Panc1 (cell line): ENCODE results near the gene ALK. TPM values are rescaled to one million over a fixed set of nuclear protein-coding genes. Genes with fewer than 3 reads are reported as not detected.

Experiments used
- ATAC-seq: fragments of 200-7000 bp; cut with Tn5 transposase; 2 replicates; pipeline ENCODE4 v1.9.1; 2020; ENCODE audit warnings: mild to moderate bottlenecking, moderate library complexity
- BruUV-seq: library from RNA; stranded (reverse); fragments of 400-500 nt; replicated peaks from 2 replicates; lab custom pipeline; 2021; lab: Mats Ljungman, UMichigan
- CTCF ChIA-PET: fragments of 300-600 bp; sonication (Branson Sonifier 250); formaldehyde crosslinking; loops from one replicate; lab custom pipeline; 2022; ENCODE audit warnings: antibody characterized with exemption; lab: Charles Lee
- POLR2A ChIA-PET: fragments of 300-600 bp; sonication (Branson Sonifier 250); formaldehyde crosslinking; loops from one replicate; lab custom pipeline; 2022; ENCODE audit warnings: antibody characterized with exemption; lab: Charles Lee
- DNase-seq: peaks from one replicate; pipeline ENCODE4 v3.0.0-alpha.2; 2010; ENCODE audit warnings: low read depth, low spot score
- H3K27ac ChIP-seq: 2 replicates; pipeline ENCODE4 v1.5.1; 2011; ENCODE audit warnings: mild to moderate bottlenecking, low read length, inconsistent platforms
- H3K27me3 ChIP-seq: fragments of 200-500 bp; sonication (Bioruptor generic); 2 replicates; pipeline ENCODE4 v1.6.0; 2014; ENCODE audit warnings: low read length, inconsistent platforms; ENCODE audit not compliant: control insufficient read depth, insufficient read depth
- H3K36me3 ChIP-seq: fragments of 200-500 bp; sonication (Bioruptor generic); 2 replicates; pipeline ENCODE4 v1.5.1; 2014; ENCODE audit warnings: inconsistent platforms, mild to moderate bottlenecking, low read length, moderate library complexity; ENCODE audit not compliant: control insufficient read depth, insufficient read depth
- H3K4me1 ChIP-seq: 2 replicates; pipeline ENCODE4 v1.5.1; 2011; ENCODE audit warnings: inconsistent platforms, mild to moderate bottlenecking, low read length, moderate library complexity; ENCODE audit not compliant: control insufficient read depth, insufficient read depth
- H3K4me3 ChIP-seq, 2 experiments: 2 replicates each; pipeline ENCODE4 v1.5.1; 2011 to 2012; ENCODE audit warnings: low read depth in 2 of 2, low read length in 2 of 2, mild to moderate bottlenecking in 2 of 2, inconsistent platforms in 1 of 2, moderate library complexity in 1 of 2
- H3K9me3 ChIP-seq: fragments of 200-500 bp; sonication (Bioruptor generic); 2 replicates; pipeline ENCODE4 v1.5.1; 2014; ENCODE audit warnings: low read depth, mild to moderate bottlenecking, inconsistent platforms, low read length, moderate library complexity; ENCODE audit not compliant: control insufficient read depth, insufficient read depth
- POLR2AphosphoS5 ChIP-seq: IDR thresholded peaks from 2 replicates; pipeline ENCODE4 v1.6.1; 2012; ENCODE audit warnings: mild to moderate bottlenecking, low read depth, low read length, moderate library complexity
- SIN3A ChIP-seq: IDR thresholded peaks from 2 replicates; pipeline ENCODE4 v1.6.1; 2012; ENCODE audit warnings: low read depth, mild to moderate bottlenecking, low read length, moderate library complexity, borderline replicate concordance; ENCODE audit not compliant: insufficient read depth
- TCF7L2 ChIP-seq: IDR thresholded peaks from 2 replicates; pipeline ENCODE4 v1.6.1; 2011; ENCODE audit warnings: mild to moderate bottlenecking, low read depth, low read length, inconsistent platforms
- in situ Hi-C: cut with HindIII; loops from 2 replicates; pipeline ENCODE4 v1.10.0; 2016; ENCODE audit warnings: low sequenced_read_pairs, low pct_unique_long_range_greater_than_20kb
- intact Hi-C: fragments of 100-400 bp; cut with micrococcal nuclease; formaldehyde crosslinking; loops from one replicate; pipeline ENCODE4 v1.10.0; 2022; ENCODE audit not compliant: unreplicated experiment
- total RNA-seq: library from RNA; stranded (reverse); gene quantifications from one replicate; pipeline ENCODE4 v1.2.1, GENCODE V29; 2021; ENCODE audit not compliant: unreplicated experiment
- TF ChIP-seq, protein P1 (sequence below): fragments of 450-650 bp; IDR thresholded peaks from 2 replicates; pipeline ENCODE4 v1.5.1; 2017; ENCODE audit warnings: mild to moderate bottlenecking
- TF ChIP-seq, protein P2 (sequence below), 2 experiments: IDR thresholded peaks; 2 replicates each; pipeline ENCODE4 v1.6.1; 2011 to 2012; ENCODE audit warnings: low read depth in 2 of 2, control low read depth in 1 of 2, low read length in 1 of 2, mild to moderate bottlenecking in 1 of 2, moderate library complexity in 1 of 2; ENCODE audit not compliant: insufficient read depth in 1 of 2

The ALK gene
- total RNA-seq, 1 experiment from 2014 or later: not detected

DNA sequence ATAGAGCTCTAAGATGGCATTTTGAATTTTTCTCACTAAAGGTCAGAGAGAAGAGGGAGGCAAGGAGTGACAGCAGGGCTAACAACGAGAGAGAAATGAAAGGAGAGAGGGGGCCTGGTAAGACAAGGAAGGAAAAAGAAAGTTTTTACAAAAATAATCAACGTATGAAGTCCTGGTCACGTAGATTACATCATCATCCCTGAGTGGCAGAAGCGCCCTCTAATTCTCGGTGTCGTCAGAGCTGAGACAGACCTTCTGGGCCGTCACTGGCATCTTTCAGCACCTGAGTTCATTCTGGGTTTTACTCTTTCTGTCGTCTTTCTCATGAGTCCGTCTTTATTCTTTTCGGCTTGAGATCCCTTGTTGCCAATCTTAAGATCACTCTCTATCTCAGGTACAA is 329.8 kb downstream of the ALK start:
- no TSS peak for BruUV-seq
- Histone ChIP-seq H3K36me3 (no peaks in the 10 kb centered on the region), H3K27me3 (peaks cover 2% of the 10 kb centered on the region; the same call in 1 of the 2 replicates), H3K4me3 (no peak overlapping the region), H3K27ac (no peak overlapping the region), H3K4me1 (no peaks in the 10 kb centered on the region), H3K9me3 (no peaks in the 10 kb centered on the region)
- ATAC-seq: no peak
- DNase-seq: no peak
- TF ChIP-seq, protein P1, sequence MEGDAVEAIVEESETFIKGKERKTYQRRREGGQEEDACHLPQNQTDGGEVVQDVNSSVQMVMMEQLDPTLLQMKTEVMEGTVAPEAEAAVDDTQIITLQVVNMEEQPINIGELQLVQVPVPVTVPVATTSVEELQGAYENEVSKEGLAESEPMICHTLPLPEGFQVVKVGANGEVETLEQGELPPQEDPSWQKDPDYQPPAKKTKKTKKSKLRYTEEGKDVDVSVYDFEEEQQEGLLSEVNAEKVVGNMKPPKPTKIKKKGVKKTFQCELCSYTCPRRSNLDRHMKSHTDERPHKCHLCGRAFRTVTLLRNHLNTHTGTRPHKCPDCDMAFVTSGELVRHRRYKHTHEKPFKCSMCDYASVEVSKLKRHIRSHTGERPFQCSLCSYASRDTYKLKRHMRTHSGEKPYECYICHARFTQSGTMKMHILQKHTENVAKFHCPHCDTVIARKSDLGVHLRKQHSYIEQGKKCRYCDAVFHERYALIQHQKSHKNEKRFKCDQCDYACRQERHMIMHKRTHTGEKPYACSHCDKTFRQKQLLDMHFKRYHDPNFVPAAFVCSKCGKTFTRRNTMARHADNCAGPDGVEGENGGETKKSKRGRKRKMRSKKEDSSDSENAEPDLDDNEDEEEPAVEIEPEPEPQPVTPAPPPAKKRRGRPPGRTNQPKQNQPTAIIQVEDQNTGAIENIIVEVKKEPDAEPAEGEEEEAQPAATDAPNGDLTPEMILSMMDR: no peak
- TF ChIP-seq POLR2AphosphoS5 (no peak), SIN3A (no peak), TCF7L2 (no peak)
- TF ChIP-seq, protein P2, sequence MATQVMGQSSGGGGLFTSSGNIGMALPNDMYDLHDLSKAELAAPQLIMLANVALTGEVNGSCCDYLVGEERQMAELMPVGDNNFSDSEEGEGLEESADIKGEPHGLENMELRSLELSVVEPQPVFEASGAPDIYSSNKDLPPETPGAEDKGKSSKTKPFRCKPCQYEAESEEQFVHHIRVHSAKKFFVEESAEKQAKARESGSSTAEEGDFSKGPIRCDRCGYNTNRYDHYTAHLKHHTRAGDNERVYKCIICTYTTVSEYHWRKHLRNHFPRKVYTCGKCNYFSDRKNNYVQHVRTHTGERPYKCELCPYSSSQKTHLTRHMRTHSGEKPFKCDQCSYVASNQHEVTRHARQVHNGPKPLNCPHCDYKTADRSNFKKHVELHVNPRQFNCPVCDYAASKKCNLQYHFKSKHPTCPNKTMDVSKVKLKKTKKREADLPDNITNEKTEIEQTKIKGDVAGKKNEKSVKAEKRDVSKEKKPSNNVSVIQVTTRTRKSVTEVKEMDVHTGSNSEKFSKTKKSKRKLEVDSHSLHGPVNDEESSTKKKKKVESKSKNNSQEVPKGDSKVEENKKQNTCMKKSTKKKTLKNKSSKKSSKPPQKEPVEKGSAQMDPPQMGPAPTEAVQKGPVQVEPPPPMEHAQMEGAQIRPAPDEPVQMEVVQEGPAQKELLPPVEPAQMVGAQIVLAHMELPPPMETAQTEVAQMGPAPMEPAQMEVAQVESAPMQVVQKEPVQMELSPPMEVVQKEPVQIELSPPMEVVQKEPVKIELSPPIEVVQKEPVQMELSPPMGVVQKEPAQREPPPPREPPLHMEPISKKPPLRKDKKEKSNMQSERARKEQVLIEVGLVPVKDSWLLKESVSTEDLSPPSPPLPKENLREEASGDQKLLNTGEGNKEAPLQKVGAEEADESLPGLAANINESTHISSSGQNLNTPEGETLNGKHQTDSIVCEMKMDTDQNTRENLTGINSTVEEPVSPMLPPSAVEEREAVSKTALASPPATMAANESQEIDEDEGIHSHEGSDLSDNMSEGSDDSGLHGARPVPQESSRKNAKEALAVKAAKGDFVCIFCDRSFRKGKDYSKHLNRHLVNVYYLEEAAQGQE (IDR thresholded peaks at IDR 0.05; ENCODE audit: insufficient read depth in 1 of 2, low read depth in 2 of 2, low read length in 1 of 2): no peak
- intact Hi-C loops (no loop called here), in situ Hi-C loops (no loop called here)
- ChIA-PET CTCF (no interaction called here), POLR2A (no interaction called here)

DNA sequence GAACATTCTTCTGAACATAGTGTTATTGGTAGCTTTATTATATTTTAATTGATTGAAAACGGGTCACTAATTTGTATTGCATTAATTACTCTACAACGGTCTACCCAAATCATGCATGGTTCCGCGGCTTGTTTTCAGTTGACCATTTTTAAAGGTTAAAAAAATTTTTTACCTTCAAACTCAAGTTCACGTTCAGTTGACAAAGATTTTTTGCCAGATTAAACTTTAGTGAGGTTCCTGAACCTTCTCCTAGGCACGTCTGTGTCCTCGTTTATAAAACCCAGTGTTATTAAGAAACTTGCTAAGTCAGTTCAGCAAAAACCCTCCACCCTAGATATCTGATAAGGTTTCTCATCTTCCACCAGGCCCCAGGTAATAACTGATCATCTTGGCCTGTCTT is 331.2 kb downstream of the ALK start:
- no peaks in the 10 kb centered on the region for H3K4me1 ChIP-seq
- CTCF ChIA-PET: no interaction called here
- POLR2A ChIA-PET: no interaction called here
- no peak overlapping the region for H3K27ac ChIP-seq
- no peak for DNase-seq
- no peak overlapping the region for H3K4me3 ChIP-seq
- ATAC-seq: no peak
- in situ Hi-C loops: no loop called here
- H3K36me3 ChIP-seq: no peaks in the 10 kb centered on the region
- no peaks in the 10 kb centered on the region for H3K9me3 ChIP-seq
- intact Hi-C loops: no loop called here
- TF ChIP-seq, protein P1: no peak
- TF ChIP-seq, protein P2 (IDR thresholded peaks at IDR 0.05; ENCODE audit: insufficient read depth in 1 of 2, low read depth in 2 of 2, low read length in 1 of 2): no peak
- TF ChIP-seq POLR2AphosphoS5 (no peak), TCF7L2 (no peak), SIN3A (no peak)
- BruUV-seq: no TSS peak
- H3K27me3 ChIP-seq: peaks cover 2% of the 10 kb centered on the region; the same call in 1 of the 2 replicates
